Myocyte (in vitro differentiated cells): ENCODE data around the gene PEPD. TPM values are rescaled to one million over a fixed set of nuclear protein-coding genes. Genes with fewer than 3 reads are reported as not detected.
"Not testable (repeated sequence)": the region's sequence is repeated elsewhere in the genome, so short reads cannot be mapped to it uniquely, and the experiment has no call there.

Source experiments
- DNase-seq: peaks from one replicate; pipeline ENCODE4 v3.0.0-alpha.2; 2012; ENCODE audit warnings: low read depth
- total RNA-seq: library from RNA; depleted of rRNA; stranded (reverse); fragments of >200 nt; gene quantifications from 2 replicates; pipeline ENCODE4 v1.2.3, GENCODE V29; 2014

PEPD gene
- total RNA-seq, 1 donor from 2014 or later: 68.2 TPM

- DNase-seq: no peak
Measured at GRCh38 chr19:33498391-33499000, 23.1 kb downstream of the PEPD start.

- DNase-seq: no peak
Measured at GRCh38 chr19:33497778-33498175, 23.8 kb downstream of the PEPD start.

GRCh38 chr19:33497131-33497777, 24.3 kb downstream of the PEPD start:
- DNase-seq: no peak

- DNase-seq: no peak
Measured at GRCh38 chr19:33496038-33496895, 25.3 kb downstream of the PEPD start.

GRCh38 chr19:33493401-33494275, 28.0 kb downstream of the PEPD start:
- DNase-seq: no peak

- no peak for DNase-seq
Measured at GRCh38 chr19:33492951-33493350, 28.6 kb downstream of the PEPD start.

- DNase-seq: no peak
Measured at GRCh38 chr19:33492090-33492489, 29.5 kb downstream of the PEPD start.

- DNase-seq: not testable (repeated sequence)
Measured at GRCh38 chr19:33490596-33490995, 31.0 kb downstream of the PEPD start.

GRCh38 chr19:33490041-33490451, 31.5 kb downstream of the PEPD start:
- no peak for DNase-seq

- no peak for DNase-seq
Measured at GRCh38 chr19:33488826-33489225, 32.8 kb downstream of the PEPD start.

- peak; percentile 56 for DNase-seq
Measured at GRCh38 chr19:33487901-33488800, 33.4 kb downstream of the PEPD start.

GRCh38 chr19:33486936-33487811, 34.4 kb downstream of the PEPD start:
- peak; percentile 93 for DNase-seq

GRCh38 chr19:33486407-33486806, 35.2 kb downstream of the PEPD start:
- no peak for DNase-seq

GRCh38 chr19:33484226-33484774, 37.3 kb downstream of the PEPD start:
- no peak for DNase-seq

- DNase-seq: no peak
Measured at GRCh38 chr19:33482476-33482875, 39.1 kb downstream of the PEPD start.

- no peak for DNase-seq
Measured at GRCh38 chr19:33481863-33482262, 39.7 kb downstream of the PEPD start.

GRCh38 chr19:33479570-33479969, 42.0 kb downstream of the PEPD start:
- DNase-seq: not testable (repeated sequence)

- peak; percentile 16 for DNase-seq
Measured at GRCh38 chr19:33477781-33478180, 43.8 kb downstream of the PEPD start.
